ENCODE data around the gene PKN1. TPM values are rescaled to one million over a fixed set of nuclear protein-coding genes. Genes with fewer than 3 reads are reported as not detected.

The PKN1 gene
- total RNA-seq, 1 experiment from 2014 or later, result 257 TPM

DNA sequence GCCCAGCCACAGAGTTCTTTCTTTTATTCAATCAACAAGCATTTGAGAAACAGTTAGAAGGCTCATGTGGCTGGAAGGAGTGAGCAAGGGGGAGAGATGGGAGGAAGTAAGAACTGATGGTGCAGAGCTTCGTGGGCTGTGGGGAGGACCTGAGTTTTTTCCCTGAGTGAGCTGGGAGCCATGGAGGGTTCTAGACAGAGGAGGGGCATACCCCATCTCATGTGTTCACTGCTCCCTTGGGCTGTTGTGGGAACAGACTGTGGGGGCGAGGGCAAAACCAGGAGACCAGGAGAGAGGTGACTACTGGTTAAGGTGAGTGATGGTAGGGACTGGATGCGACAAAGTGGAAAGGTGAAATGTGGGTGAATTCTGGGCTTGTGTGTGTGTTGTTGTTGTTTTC, 2.4 kb upstream of the PKN1 start:
- TF ChIP-seq, protein P1, sequence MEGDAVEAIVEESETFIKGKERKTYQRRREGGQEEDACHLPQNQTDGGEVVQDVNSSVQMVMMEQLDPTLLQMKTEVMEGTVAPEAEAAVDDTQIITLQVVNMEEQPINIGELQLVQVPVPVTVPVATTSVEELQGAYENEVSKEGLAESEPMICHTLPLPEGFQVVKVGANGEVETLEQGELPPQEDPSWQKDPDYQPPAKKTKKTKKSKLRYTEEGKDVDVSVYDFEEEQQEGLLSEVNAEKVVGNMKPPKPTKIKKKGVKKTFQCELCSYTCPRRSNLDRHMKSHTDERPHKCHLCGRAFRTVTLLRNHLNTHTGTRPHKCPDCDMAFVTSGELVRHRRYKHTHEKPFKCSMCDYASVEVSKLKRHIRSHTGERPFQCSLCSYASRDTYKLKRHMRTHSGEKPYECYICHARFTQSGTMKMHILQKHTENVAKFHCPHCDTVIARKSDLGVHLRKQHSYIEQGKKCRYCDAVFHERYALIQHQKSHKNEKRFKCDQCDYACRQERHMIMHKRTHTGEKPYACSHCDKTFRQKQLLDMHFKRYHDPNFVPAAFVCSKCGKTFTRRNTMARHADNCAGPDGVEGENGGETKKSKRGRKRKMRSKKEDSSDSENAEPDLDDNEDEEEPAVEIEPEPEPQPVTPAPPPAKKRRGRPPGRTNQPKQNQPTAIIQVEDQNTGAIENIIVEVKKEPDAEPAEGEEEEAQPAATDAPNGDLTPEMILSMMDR (conservative IDR thresholded peaks at IDR 0.05), result no peak
- TF ChIP-seq EZH2 (IDR thresholded peaks at IDR 0.05; ENCODE audit: low read depth), result no peak
- no peaks in the 10 kb centered on the region for H3K9me2 ChIP-seq (ENCODE audit: insufficient read depth)
- intact Hi-C loops (cut with micrococcal nuclease; ENCODE audit: unreplicated experiment), result loop anchor here (5.0 to 10.0 kb wide), 2 partner anchors 64 to 122 kb away; partner anchors contain the start of gene GIPC1
- H3K36me3 ChIP-seq (ENCODE audit: low read depth), result no peaks in the 10 kb centered on the region
- POLR2A ChIA-PET (ENCODE audit: unreplicated experiment), result no interaction called here
- no peak for DNase-seq
- H3K4me1 ChIP-seq (replicated peaks; ENCODE audit: insufficient read depth), result peaks cover 22% of the 10 kb centered on the region
- peaks cover 21% of the 10 kb centered on the region for H3K79me2 ChIP-seq (ENCODE audit: low read depth)
- no peak overlapping the region for H3K4me3 ChIP-seq
- H4K20me1 ChIP-seq (ENCODE audit: insufficient read depth), result peaks cover 6% of the 10 kb centered on the region
- BruUV-seq (replicated peaks), result no TSS peak
- no peak overlapping the region for H2AFZ ChIP-seq
- CTCF ChIA-PET, result no interaction called here
- H3K4me2 ChIP-seq, result no peak overlapping the region
- peaks cover 39% of the 10 kb centered on the region for H3F3A ChIP-seq (ENCODE audit: insufficient read depth, low read depth)
- no peaks in the 10 kb centered on the region; the same call in 1 of the 2 replicates for H3K27me3 ChIP-seq (ENCODE audit: insufficient read depth, low read depth)
- no peak overlapping the region for H3K27ac ChIP-seq
- no peaks in the 10 kb centered on the region for H3K9me3 ChIP-seq (ENCODE audit: insufficient read depth, low read depth)

DNA sequence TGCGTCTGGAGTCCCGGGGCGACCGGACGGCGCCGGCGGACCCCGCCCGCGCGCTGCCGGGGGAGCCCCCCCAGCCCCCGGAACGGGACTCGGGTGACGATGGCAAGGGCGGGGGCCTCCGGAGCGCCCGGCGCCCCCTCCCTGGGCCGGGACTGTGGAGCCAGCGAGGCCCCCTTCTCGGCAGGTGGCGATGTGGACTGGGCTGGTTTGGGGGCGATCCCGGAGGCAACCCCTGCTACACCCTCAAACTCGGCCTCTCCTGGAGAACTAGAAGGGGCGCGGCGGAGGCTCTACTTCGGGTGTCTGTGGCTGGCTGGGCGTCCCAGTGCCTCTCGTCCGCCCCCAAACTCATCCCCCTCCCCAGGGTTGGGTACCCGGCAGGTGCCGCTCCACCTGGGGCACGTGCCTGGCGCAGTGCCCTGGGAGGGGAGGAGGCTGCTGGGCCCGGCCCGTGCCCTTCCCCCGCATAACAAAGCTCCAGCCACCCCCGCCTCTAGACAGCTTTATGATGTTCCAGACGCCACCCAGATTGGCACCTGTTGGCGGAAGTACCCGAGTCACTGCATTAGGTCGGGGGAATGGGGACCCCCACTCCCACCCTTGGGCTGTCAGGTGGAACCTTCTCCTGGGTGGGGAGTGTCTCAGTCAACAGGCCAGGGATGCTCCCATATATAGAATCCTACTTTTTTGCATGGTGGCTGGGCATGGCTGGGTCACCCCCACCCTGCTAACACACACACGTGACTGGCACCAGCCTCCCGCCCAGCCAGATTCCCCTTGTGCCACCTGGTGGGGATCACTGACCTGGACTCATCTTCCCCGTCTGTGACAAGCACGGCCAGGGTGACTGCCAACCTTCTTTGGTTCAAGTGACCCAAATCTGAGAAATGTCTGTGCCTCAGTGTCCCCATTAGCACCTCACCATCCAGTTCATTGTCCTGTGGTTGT, 722 bp downstream of the PKN1 start:
- Histone ChIP-seq H3K27ac (peak overlapping the region; percentile 51), H3F3A (ENCODE audit: insufficient read depth, low read depth) (peaks cover 38% of the 10 kb centered on the region), H3K9me3 (ENCODE audit: insufficient read depth, low read depth) (no peaks in the 10 kb centered on the region), H3K36me3 (ENCODE audit: low read depth) (no peaks in the 10 kb centered on the region), H3K4me2 (peak overlapping the region; percentile 95), H3K27me3 (ENCODE audit: insufficient read depth, low read depth) (no peaks in the 10 kb centered on the region; the same call in 1 of the 2 replicates), H4K20me1 (ENCODE audit: insufficient read depth) (peaks cover 33% of the 10 kb centered on the region), H3K79me2 (ENCODE audit: low read depth) (peaks cover 52% of the 10 kb centered on the region), H2AFZ (peak overlapping the region; percentile 82), H3K9me2 (ENCODE audit: insufficient read depth) (no peaks in the 10 kb centered on the region), H3K4me1 (replicated peaks; ENCODE audit: insufficient read depth) (peaks cover 24% of the 10 kb centered on the region), H3K4me3 (peak overlapping the region; percentile 93)
- peak; percentile 42 to 58 for DNase-seq
- intact Hi-C loops (cut with micrococcal nuclease; ENCODE audit: unreplicated experiment), result loop anchor here (5.0 to 10.0 kb wide), 2 partner anchors 61 to 118 kb away; partner anchors contain the start of gene GIPC1
- no peak for TF ChIP-seq EZH2 (IDR thresholded peaks at IDR 0.05; ENCODE audit: low read depth)
- TF ChIP-seq, protein P1 (conservative IDR thresholded peaks at IDR 0.05), result no peak
- POLR2A ChIA-PET (ENCODE audit: unreplicated experiment), result interaction anchor here (0.5 to 0.6 kb wide), 2 partner anchors 590 to 1298 kb away, joined by 3 to 6 read pairs; no protein-coding TSS in a partner anchor
- no TSS peak for BruUV-seq (replicated peaks)
- CTCF ChIA-PET, result interaction anchor here (0.6 kb wide), 1 partner anchor 34 kb away, joined by 4 read pairs; no protein-coding TSS in a partner anchor

DNA sequence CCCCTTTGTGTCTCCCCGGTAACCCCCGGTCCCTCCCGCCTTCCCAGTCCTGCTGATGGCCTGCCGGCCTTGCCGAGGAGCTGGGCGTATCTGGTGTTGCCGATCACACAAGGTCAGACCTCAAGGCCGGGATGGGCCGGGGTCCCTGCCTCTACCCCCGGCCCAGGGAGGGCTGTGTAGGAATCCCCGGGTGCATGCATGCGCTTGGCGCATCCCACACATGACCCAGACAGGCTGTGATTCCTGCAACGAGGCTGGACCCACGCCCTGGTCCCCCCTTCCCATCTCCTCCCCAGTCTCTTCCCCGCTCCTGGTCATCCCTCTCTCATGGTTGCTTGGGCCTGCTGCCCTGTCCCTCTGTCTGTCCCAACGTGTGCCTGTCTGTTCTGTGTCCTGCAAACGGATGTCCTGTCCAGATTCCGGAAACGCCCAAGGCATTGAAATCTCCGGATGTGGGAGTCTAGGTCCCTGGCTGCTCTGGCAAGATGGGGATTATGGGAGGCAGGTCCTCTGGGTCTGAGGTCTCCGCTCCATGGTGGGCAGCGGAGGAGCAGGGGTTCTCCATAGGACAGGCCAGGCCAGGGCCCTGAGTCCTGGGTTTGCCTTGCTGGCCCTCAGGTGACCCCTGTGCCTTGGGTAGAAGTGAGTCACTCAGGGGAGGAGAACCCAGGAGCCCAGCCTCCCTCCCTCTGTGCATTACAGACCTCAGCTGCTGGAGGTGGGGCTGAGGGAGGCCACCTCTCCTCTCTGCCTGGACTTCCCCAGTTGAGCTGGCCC, 1.6 kb downstream of the PKN1 start:
- H3K36me3 ChIP-seq (ENCODE audit: low read depth), result no peaks in the 10 kb centered on the region
- TF ChIP-seq, protein P1 (conservative IDR thresholded peaks at IDR 0.05), result no peak
- TF ChIP-seq EZH2 (IDR thresholded peaks at IDR 0.05; ENCODE audit: low read depth), result no peak
- CTCF ChIA-PET, result interaction anchor here (0.6 kb wide), 1 partner anchor 580 kb away, joined by 4 read pairs; no protein-coding TSS in a partner anchor
- peak overlapping the region; percentile 95 for H3K4me2 ChIP-seq
- 0 out of 2 replicates have a peak overlapping the region, but pooled peaks have one; percentile 31 for H2AFZ ChIP-seq
- H3F3A ChIP-seq (ENCODE audit: insufficient read depth, low read depth), result peaks cover 33% of the 10 kb centered on the region
- TSS peak; percentile 21 for BruUV-seq (replicated peaks)
- POLR2A ChIA-PET (ENCODE audit: unreplicated experiment), result interaction anchor here (0.6 to 0.9 kb wide), 4 partner anchors 29 to 1642 kb away, joined by 3 to 5 read pairs (median 4); partner anchors contain the start of gene ASF1B
- intact Hi-C loops (cut with micrococcal nuclease; ENCODE audit: unreplicated experiment), result loop anchor here (1.0 to 10.0 kb wide), 3 partner anchors 15 to 118 kb away; partner anchors contain the start of genes DDX39A and GIPC1
- H3K79me2 ChIP-seq (ENCODE audit: low read depth), result peaks cover 59% of the 10 kb centered on the region
- H3K27ac ChIP-seq, result peak overlapping the region; percentile 51
- no peaks in the 10 kb centered on the region for H3K9me3 ChIP-seq (ENCODE audit: insufficient read depth, low read depth)
- DNase-seq, result peak; percentile 84 to 90
- H4K20me1 ChIP-seq (ENCODE audit: insufficient read depth), result peaks cover 42% of the 10 kb centered on the region
- H3K4me3 ChIP-seq, result peak overlapping the region; percentile 93
- H3K4me1 ChIP-seq (replicated peaks; ENCODE audit: insufficient read depth), result peaks cover 24% of the 10 kb centered on the region
- no peaks in the 10 kb centered on the region; the same call in 1 of the 2 replicates for H3K27me3 ChIP-seq (ENCODE audit: insufficient read depth, low read depth)
- no peaks in the 10 kb centered on the region for H3K9me2 ChIP-seq (ENCODE audit: insufficient read depth)

All from PC-9 (cell line).